ENCODE results near the gene GALNT9.

DNA sequence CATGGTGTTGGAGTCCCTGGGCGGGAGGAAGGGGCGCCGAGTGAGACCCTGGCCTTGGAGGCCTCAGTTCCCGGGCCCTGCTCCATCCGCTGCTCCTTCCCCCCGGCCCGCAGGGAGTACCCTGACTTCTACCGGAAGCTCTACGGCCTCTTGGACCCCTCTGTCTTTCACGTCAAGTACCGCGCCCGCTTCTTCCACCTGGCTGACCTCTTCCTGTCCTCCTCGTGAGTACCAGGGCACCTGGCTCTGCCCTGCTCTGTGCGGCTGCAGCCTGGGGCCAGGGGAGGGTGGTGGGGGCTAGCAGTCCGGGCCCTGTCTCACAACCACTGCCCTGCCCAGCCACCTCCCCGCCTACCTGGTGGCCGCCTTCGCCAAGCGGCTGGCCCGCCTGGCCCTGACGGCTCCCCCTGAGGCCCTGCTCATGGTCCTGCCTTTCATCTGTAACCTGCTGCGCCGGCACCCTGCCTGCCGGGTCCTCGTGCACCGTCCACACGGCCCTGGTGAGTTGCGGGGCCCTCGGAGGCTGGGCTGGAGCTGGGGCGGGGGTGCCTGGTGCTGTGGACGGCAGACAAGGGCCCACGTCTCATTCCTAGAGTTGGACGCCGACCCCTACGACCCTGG is 178.1 kb downstream of the GALNT9 start:
- no peak for TF ChIP-seq HDGF (IDR thresholded peaks at IDR 0.05; ENCODE audit: borderline replicate concordance)
- no peak for TF ChIP-seq LEF1 (IDR thresholded peaks at IDR 0.05; ENCODE audit: borderline replicate concordance)
- TF ChIP-seq CTBP1 (IDR thresholded peaks at IDR 0.05; ENCODE audit: borderline replicate concordance) = no peak
- TF ChIP-seq, protein P1, sequence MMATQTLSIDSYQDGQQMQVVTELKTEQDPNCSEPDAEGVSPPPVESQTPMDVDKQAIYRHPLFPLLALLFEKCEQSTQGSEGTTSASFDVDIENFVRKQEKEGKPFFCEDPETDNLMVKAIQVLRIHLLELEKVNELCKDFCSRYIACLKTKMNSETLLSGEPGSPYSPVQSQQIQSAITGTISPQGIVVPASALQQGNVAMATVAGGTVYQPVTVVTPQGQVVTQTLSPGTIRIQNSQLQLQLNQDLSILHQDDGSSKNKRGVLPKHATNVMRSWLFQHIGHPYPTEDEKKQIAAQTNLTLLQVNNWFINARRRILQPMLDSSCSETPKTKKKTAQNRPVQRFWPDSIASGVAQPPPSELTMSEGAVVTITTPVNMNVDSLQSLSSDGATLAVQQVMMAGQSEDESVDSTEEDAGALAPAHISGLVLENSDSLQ (IDR thresholded peaks at IDR 0.05) = no peak
- no peak for TF ChIP-seq FOXM1 (IDR thresholded peaks at IDR 0.05; ENCODE audit: borderline replicate concordance)
- no peak for TF ChIP-seq SP1 (IDR thresholded peaks at IDR 0.05)
- TF ChIP-seq FOXK2 (IDR thresholded peaks at IDR 0.05) = no peak
- no peak for TF ChIP-seq NFRKB (IDR thresholded peaks at IDR 0.05)
- no peak for TF ChIP-seq FOXA1 (IDR thresholded peaks at IDR 0.05)
- TF ChIP-seq BHLHE40 (IDR thresholded peaks at IDR 0.05; ENCODE audit: borderline replicate concordance) = no peak

All from HEK293T (cell line).